Measurements from ENCODE around the gene PITPNC1.

The PITPNC1 gene

DNA sequence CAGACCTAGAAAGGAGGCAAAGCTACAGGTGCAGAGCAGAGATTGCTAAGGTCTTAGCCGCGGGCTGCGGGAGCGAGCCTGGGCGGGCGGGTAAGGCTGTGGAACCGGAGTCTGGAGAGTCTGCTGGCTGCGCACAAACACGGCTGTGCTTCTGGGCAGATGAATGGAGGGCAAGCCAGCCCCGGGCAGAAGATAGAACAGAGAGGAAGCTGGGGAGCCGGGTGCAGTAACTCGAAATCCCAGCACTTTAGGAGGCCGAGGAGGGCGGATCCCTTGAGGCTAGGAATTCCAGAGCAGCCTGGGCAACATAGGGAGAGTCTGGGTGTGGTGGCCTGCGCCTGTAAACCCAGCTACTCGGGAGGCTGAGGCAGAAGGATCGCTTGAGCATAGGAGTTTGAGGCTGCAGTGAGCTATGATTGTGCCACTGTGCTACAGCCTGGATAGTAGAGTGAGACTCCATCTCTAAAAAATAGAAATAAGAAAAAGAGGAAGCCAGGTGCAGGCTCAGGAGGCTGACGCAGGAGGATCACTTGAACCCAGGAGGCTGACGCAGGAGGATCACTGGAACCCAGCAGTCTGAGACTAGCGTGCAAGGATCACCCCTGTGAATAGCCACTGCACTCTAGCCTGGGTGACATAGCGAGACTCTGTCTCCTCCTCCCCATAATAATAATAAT, 56.3 kb downstream of the PITPNC1 start:
- TF ChIP-seq, protein P1, sequence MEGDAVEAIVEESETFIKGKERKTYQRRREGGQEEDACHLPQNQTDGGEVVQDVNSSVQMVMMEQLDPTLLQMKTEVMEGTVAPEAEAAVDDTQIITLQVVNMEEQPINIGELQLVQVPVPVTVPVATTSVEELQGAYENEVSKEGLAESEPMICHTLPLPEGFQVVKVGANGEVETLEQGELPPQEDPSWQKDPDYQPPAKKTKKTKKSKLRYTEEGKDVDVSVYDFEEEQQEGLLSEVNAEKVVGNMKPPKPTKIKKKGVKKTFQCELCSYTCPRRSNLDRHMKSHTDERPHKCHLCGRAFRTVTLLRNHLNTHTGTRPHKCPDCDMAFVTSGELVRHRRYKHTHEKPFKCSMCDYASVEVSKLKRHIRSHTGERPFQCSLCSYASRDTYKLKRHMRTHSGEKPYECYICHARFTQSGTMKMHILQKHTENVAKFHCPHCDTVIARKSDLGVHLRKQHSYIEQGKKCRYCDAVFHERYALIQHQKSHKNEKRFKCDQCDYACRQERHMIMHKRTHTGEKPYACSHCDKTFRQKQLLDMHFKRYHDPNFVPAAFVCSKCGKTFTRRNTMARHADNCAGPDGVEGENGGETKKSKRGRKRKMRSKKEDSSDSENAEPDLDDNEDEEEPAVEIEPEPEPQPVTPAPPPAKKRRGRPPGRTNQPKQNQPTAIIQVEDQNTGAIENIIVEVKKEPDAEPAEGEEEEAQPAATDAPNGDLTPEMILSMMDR (IDR thresholded peaks at IDR 0.05; ENCODE audit: low read depth, low read length, missing control alignments), result no peak
- no peak for DNase-seq (ENCODE audit: extremely low read depth, low read depth)
- H3K4me3 ChIP-seq (replicated peaks; ENCODE audit: low read depth, low read length), result no peak overlapping the region

DNA sequence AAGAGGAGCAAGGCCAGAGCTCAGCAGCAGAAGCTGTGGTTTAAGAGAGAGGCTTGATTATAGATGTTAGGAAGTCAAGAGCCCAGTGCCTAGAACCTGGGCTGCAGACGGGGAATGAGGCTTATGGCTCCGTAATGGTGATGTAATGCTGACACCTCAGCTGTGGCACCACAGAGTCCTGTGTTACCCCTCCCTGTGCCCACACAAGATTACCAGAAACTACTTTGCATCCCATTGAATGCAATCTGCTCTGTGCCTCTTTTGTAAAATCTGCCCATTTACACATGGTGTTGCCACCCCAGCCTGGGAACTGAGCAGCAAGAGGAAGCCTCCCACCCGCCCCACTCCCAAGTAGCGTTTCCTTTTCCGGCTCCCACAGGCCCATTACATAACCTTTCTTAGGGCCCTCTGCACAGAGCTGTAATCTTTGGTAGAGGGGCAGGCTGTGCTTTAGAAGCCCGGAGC, 57.0 kb downstream of the PITPNC1 start:
- no peak overlapping the region for H3K4me3 ChIP-seq (replicated peaks; ENCODE audit: low read depth, low read length)
- no peak for DNase-seq (ENCODE audit: extremely low read depth, low read depth)
- TF ChIP-seq, protein P1 (IDR thresholded peaks at IDR 0.05; ENCODE audit: low read depth, low read length, missing control alignments), result no peak

DNA sequence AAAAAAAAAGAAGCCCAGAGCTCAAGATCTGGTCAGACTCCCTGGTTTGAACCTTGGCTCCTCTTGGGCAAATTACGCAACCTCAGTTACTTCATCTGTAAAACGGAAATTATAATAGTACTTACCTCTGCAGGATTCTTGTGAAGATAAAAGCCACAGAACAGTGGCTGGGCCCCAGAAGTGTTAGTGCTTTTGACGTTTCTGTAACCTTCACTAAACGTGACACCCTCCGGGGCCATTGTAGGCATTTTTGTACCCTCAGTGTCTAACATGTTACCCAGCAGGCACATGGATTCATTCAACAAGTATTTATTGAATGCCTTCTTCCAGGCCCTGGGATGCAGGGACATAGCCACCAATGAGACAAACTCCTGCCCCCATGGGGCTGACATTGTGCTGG, 58.0 kb downstream of the PITPNC1 start:
- no peak for DNase-seq (ENCODE audit: extremely low read depth, low read depth)
- TF ChIP-seq, protein P1 (IDR thresholded peaks at IDR 0.05; ENCODE audit: low read depth, low read length, missing control alignments), result no peak
- no peak overlapping the region for H3K4me3 ChIP-seq (replicated peaks; ENCODE audit: low read depth, low read length)

DNA sequence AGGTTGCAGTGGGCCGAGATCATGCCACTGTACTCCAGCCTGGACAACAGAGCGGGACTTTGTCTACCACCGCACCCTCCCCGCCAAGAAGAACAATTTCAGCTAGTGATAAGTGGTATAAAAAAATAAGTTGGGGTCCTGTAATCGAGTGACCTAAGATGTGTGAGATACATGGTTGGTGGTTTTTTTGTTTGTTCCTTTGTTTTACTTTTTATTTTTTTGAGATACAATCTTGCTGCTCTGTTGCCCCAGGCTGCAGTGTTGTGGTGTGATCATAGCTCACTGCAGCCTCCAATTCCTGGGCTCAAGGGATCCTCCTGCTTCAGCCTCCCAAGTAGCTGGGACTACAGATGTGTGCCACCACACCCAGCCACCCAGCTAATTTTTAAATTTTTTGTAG, 58.7 kb downstream of the PITPNC1 start:
- no peak overlapping the region for H3K4me3 ChIP-seq (replicated peaks; ENCODE audit: low read depth, low read length)
- TF ChIP-seq, protein P1 (IDR thresholded peaks at IDR 0.05; ENCODE audit: low read depth, low read length, missing control alignments), result no peak
- DNase-seq (ENCODE audit: extremely low read depth, low read depth), result no peak

DNA sequence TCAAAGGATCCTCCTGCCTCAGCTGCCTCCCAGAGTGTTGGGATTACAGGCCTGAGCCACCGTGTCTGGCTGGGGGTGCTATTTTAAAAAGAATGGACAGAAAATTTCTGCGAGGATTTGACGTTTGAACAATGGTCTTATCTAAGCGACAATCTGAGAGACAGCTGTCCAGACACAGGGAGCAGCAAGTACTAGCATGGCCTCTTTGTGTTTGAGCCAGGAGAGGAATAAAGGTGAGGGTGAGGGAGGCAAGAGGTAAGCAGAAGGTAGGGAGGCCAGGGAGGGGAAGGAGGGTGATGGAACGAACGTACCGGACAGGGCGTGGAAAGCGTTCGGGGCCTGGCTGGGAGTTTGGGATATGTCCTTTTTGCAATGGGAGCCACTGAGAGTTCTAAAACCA, 59.2 kb downstream of the PITPNC1 start:
- H3K4me3 ChIP-seq (replicated peaks; ENCODE audit: low read depth, low read length), result no peak overlapping the region
- no peak for DNase-seq (ENCODE audit: extremely low read depth, low read depth)
- TF ChIP-seq, protein P1 (IDR thresholded peaks at IDR 0.05; ENCODE audit: low read depth, low read length, missing control alignments), result no peak

DNA sequence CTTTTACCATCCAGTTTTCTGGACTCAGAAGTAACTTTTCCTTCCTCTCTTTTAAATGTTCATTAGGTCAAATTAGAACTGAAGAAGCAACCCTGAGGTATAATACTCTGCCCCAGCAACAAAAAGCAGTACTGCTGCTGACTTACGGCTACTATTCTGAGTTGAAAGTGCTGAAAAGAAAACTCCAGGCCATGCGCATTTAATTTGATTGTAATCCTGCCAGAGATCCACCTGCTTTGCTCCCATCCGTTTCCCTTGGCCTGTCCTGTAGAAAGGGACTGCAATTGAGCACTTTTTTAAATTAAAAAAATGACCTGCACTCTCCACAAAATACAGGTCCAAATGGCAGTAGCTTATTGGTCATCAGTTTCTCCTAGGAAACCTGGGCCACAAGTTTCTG, 61.6 kb downstream of the PITPNC1 start:
- DNase-seq (ENCODE audit: extremely low read depth, low read depth), result no peak
- TF ChIP-seq, protein P1 (IDR thresholded peaks at IDR 0.05; ENCODE audit: low read depth, low read length, missing control alignments), result no peak
- H3K4me3 ChIP-seq (replicated peaks; ENCODE audit: low read depth, low read length), result no peak overlapping the region

DNA sequence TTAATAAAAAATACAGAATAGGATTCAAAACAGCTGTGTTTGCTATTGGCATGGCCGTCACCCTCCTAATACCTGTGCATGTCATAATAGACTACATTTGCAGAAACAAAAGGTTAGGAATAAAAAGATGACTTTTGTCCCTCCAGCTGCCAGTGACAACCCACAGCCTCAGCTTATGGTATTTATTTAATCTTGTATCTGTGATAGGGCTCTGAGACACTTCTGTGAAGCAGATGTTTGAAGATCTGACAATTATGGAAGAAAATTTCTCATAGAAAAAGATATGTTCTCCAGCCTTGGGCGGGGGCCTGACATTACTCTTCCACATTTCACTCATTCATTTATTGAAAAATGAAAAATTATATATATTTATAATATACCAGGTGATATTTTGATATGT, 62.2 kb downstream of the PITPNC1 start:
- H3K4me3 ChIP-seq (replicated peaks; ENCODE audit: low read depth, low read length), result no peak overlapping the region
- TF ChIP-seq, protein P1 (IDR thresholded peaks at IDR 0.05; ENCODE audit: low read depth, low read length, missing control alignments), result no peak
- no peak for DNase-seq (ENCODE audit: extremely low read depth, low read depth)
